HuH-7.5 (cell line): Measurements from ENCODE around the gene C8B.

ENCODE experiments used
- DNase-seq: peaks from one replicate; pipeline ENCODE4 v3.0.0; 2011; ENCODE audit warnings: low spot score

C8B gene

GRCh38 chr1:56929492-56929891 lies 36.3 kb downstream of the C8B start:
- DNase-seq: no peak

DNA sequence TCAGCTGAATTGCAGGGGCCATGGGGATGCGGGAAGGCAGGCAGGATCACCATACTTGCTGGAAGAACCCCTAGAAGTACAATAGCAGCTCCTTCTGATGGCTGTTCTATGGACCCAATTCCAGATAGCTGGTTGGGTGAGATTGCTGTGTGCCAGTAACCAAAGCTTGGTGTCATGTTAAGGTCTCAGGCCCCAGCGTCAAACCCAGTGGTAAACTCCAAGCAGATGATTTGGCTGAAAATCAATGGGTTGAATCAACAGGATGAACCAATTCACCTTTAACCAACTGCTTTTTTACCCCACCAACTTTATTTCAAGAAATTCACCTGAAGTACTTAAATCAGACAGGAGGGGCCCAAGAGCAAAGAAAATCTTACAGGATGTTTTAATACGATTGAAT lies 37.8 kb downstream of the C8B start:
- no peak for DNase-seq

GRCh38 chr1:56927171-56927570 lies 38.6 kb downstream of the C8B start:
- no peak for DNase-seq

GRCh38 chr1:56925193-56925592 lies 40.6 kb downstream of the C8B start:
- no peak for DNase-seq

GRCh38 chr1:56924116-56924515 lies 41.7 kb downstream of the C8B start:
- no peak for DNase-seq

DNA sequence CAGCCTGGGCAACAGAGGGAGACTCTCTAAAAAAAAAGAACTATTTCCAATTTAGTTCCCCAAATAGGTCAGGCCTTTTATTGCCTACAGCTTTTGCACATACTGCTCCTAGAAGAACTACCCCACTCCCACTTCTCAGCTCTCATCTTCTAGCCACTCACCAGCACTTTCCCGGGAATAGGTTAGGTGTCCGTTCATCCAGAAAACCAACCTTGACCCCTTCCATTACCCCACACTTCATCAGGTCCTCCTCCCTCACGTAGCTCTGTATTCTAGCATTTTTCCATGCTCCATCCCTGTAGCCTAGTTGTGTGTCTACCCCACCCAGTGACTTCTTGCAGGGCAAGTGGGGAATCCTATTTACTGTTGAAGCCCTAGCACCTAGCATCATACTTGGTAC lies 42.6 kb downstream of the C8B start:
- no peak for DNase-seq

GRCh38 chr1:56922507-56922906 lies 43.3 kb downstream of the C8B start:
- no peak for DNase-seq

DNA sequence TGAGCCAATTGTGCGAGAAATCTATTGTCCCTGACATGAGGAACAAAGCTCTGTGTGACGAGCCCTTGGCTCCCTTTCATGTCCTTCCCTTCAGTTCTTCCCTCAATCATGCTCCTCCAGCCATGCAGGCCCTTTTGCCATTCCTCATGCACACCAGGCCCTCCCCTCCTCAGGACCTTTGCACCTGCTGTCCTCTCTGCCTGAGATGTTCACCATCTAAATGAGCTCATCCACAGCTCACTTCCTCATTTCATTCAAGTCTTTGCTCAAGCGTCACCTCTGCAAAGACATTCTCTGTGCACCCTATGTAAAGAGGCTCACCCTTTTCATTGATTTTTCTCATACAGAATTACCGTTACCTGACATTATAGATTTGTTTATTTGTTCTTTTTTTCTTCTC lies 43.7 kb downstream of the C8B start:
- no peak for DNase-seq

- no peak for DNase-seq
Observed at GRCh38 chr1:56921479-56921878, 44.3 kb downstream of the C8B start.

DNA sequence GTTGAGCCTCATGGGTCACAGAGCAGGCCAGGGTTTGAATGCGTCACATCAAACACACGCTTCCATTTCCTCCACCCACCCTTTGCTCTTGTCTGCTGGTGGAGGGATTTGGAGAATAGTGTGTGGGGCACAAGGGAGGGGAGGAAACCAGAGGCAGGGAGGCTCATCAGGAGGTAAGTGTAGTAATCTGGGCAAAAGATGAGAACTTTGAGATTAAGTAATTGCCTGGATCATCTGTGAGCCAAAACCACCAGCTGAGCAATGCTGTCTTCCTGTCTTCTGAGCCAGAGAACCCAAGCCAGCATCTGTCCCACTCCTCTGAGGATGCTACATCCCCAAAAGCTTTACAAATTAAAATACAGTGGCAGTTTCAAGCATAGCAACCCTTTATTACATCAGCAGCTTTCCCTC lies 45.2 kb downstream of the C8B start:
- DNase-seq: no peak

DNA sequence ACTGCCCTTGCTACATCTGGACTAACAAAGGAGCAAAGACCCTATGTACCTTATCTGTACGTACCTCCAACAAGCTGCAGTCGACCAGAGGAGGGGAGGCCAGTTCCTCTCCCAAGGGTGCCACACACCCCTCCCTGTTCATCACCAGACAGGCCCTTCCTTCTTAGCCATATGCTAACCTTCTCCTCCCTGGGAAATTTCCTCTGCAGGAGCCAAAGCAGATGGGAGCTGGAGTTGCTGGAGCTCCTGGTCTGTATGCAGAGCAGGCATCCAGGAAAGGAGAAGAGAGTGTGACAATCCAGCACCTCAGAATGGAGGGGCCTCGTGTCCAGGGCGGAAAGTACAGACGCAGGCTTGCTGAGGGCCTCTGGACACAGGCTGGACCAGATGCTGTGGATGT lies 48.5 kb downstream of the C8B start:
- DNase-seq: no peak

- no peak for DNase-seq
Observed at GRCh38 chr1:56916630-56917029, 49.2 kb downstream of the C8B start.

DNA sequence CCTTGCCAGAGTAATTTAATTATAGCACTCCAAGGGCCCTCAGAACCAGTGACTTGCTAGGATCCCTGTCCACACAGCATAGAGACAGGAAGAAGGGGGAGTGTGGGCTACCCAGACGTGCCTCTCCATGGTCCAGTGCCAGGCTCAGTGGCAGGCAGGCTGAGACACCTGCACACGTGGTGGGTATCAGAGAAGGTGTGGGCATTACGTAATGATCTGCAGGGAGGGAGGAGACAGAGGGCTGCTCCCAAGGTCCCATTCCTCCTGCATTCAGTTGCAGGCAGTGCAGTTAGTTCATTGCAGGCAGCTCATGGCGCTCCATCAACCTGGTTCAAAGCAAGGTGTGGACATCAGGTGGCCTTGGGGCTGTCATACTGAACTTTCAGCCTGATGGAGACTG lies 49.9 kb downstream of the C8B start:
- DNase-seq: no peak

DNA sequence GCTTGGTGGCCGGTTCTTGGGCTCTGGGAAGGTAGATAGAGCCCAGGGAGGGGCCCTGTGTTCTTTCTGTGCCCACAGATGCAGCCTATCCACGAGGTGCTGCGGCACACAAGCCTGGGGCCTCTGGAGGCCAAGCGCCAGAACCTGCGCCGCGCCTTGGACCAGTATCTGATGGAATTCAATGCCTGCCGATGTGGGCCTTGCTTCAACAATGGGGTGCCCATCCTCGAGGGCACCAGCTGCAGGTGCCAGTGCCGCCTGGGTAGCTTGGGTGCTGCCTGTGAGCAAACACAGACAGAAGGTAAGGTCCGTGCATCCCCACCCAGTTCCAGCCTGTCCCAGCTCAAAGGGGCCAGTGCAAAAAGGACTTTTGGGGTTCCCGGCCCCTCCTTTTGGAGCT lies 53.5 kb downstream of the C8B start:
- DNase-seq: no peak

DNA sequence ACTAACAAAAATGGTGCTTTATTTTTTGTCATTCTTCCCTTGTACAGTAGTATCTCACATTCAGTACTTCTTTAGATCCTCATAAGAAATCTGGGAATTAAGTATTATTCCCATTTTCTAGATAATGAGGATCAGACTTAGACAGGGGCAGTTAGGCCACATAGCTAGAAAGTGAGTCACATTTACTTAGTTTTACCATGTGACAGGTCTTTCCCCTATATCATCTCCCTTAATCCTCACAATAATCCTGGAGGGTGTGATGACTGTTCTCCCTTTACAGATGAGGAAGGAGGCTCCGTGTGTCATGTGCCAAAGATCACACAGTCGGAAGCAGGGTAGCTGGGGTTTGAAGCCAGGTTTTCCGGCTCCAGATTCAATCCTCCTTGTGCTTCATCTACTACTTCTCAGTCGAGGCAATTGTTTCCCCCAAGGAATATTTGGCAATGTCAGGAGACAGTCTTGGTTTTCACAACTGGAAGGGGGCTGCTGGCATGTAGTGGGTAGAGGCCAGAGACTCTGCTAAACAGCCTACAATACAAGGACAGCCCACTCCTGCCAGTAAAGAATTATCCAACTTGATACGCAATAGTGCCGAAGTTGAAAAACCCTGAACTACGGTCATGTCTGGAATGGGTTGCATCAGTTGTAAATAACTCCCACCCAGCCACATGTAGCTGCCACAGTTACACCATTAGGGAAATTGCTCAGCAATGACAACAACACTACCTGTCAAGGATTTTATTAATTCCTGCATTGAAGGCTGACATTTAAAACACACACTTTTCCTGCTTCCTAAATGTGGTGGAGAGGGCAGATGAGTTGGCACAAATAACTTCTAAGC lies 54.5 kb downstream of the C8B start:
- DNase-seq: no peak

DNA sequence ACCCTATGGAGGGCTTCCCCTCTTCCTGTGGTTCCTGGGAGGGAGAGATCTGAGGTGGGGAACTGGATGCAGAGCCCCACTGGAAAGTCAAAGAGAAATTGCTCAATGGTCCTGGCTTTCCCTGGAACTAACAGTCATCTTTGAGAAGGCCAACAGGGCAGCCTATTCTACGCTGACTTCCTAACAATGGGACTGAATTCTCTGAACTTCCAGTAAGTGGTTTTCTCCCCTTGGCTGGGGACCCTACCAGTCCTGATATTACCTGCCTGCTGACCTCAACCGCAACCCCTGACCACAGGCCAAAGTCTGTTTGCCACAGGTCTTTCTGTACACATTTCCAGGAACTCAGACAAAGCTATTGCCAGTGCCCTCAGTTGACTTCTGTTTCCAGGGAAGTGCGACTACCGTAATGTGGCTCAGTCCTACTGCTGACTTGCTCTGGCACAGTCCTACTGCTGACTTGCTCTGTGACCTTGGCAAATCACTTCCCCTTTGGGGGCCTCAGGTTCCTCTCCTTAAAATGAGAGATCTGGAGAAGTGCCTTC lies 55.3 kb downstream of the C8B start:
- peak; percentile 73 for DNase-seq

DNA sequence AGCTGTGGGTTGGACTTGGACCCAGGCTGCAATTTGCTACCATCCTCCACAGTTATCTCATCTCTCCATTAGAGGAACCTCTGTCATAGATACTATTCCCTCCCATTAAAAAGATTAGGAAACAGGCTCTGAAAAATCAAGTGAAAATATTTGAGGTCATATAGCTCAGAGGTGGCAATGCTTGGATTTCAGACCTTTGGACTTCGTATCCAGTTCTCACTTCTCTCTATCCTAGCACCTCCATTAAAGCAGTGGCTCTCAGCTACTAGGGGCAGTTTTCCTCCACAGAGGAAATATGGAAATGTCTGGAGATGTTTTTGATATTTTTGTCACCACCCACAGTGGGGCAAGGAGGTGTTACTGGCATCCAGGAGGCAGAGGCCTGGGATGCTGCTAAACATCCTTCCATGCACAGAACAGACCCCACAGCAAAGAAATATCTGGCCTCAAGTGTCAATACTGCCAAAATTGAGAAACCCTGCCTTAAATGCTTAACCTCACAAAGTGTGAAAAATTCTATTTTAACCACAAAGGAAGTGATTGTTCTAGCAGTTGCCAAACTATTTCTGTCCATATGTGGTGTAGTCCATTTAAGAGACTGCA lies 57.1 kb downstream of the C8B start:
- DNase-seq: no peak

- DNase-seq: no peak
Observed at GRCh38 chr1:56905667-56906066, 60.1 kb downstream of the C8B start.

GRCh38 chr1:56904663-56905397 lies 61.0 kb downstream of the C8B start:
- DNase-seq: no peak

- DNase-seq: no peak
Observed at GRCh38 chr1:56903778-56904177, 62.0 kb downstream of the C8B start.

GRCh38 chr1:56901716-56902115 lies 64.1 kb downstream of the C8B start:
- no peak for DNase-seq

- DNase-seq: no peak
Observed at GRCh38 chr1:56898879-56899278, 66.9 kb downstream of the C8B start.

DNA sequence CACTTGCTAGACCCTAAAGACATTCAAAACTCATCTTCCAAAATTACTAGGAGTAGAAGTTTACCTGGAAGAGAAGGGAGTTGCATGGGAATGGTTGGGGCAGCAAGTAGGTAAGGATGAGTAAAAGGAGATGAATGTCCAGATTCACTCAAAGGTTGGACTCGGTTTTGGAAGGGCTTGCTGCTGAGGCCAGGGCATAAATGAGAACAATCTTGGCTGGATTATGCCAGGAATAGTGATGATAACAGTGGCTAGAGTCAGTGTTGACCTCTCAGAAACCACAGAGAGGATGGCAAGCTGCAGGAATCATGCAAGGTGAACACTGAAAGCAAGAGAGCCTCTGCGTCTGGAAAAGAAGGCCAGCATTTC lies 67.8 kb downstream of the C8B start:
- no peak for DNase-seq
